HEK293 (cell line): Measurements from ENCODE around the gene GYPC.

ENCODE experiments used
- CTCF ChIA-PET: fragments of 350-600 bp; formaldehyde crosslinking; extraction: SDS; loops from one replicate; lab custom pipeline; 2021; ENCODE audit warnings: antibody characterized with exemption; lab: Yijun Ruan, JAX
- POLR2A ChIA-PET: fragments of 300-600 bp; formaldehyde crosslinking; extraction: SDS; loops from one replicate; lab custom pipeline; 2020; ENCODE audit warnings: antibody characterized with exemption, inconsistent platforms; lab: Yijun Ruan, JAX
- H3K27ac ChIP-seq: fragments of 200-500 bp; sonication (Bioruptor generic); 2 replicates; pipeline ENCODE4 v1.5.1; 2014; ENCODE audit warnings: low read depth, low read length, control low read depth, inconsistent platforms; ENCODE audit errors: extremely low read depth
- H3K36me3 ChIP-seq, 2 experiments: fragments of 200-500 bp in 1 of 2; sonication (Bioruptor generic) in 1 of 2; 1 replicate in 1 of 2; 2 replicates in 1 of 2; pipeline ENCODE4 v1.5.1; 2014 to 2017; ENCODE audit warnings: inconsistent platforms in 2 of 2, low read length in 2 of 2; ENCODE audit not compliant: control insufficient read depth in 2 of 2, insufficient read depth in 1 of 2
- H3K4me1 ChIP-seq: fragments of 200-500 bp; sonication (Bioruptor generic); 2 replicates; pipeline ENCODE4 v1.5.1; 2014; ENCODE audit warnings: mild to moderate bottlenecking, low read length, inconsistent platforms; ENCODE audit not compliant: control insufficient read depth, insufficient read depth
- H3K4me3 ChIP-seq: 2 replicates; pipeline ENCODE4 v1.5.1; 2011; ENCODE audit warnings: low read depth, mild to moderate bottlenecking, control low read depth, low read length, moderate library complexity
- H3K9me3 ChIP-seq: fragments of 200-500 bp; sonication (Bioruptor generic); 2 replicates; pipeline ENCODE4 v1.5.1; 2014; ENCODE audit warnings: low read depth, low read length, inconsistent platforms; ENCODE audit not compliant: control insufficient read depth, insufficient read depth
- GLIS2 ChIP-seq: fragments of 450-650 bp; formaldehyde crosslinking; IDR thresholded peaks from 2 replicates; pipeline ENCODE4 v1.5.1; 2016; ENCODE audit warnings: missing biosample characterization, missing genetic modification characterization
- HOXA7 ChIP-seq: sonication (generic); formaldehyde crosslinking; IDR thresholded peaks from 2 replicates; pipeline ENCODE4 v1.8.1; 2022; ENCODE audit warnings: missing genetic modification reagents, borderline replicate concordance
- HOXD13 ChIP-seq: sonication (generic); formaldehyde crosslinking; IDR thresholded peaks from 2 replicates; pipeline ENCODE4 v1.8.0; 2022; ENCODE audit warnings: missing genetic modification reagents, borderline replicate concordance
- KLF7 ChIP-seq: fragments of 450-650 bp; formaldehyde crosslinking; IDR thresholded peaks from 2 replicates; pipeline ENCODE4 v1.5.1; 2016; ENCODE audit warnings: missing biosample characterization, missing genetic modification characterization, borderline replicate concordance
- MYNN ChIP-seq: fragments of 450-650 bp; formaldehyde crosslinking; IDR thresholded peaks from 2 replicates; pipeline ENCODE4 v1.5.1; 2016; ENCODE audit warnings: missing biosample characterization, missing genetic modification characterization, borderline replicate concordance
- SALL2 ChIP-seq: fragments of 450-650 bp; formaldehyde crosslinking; IDR thresholded peaks from 2 replicates; pipeline ENCODE4 v1.5.0; 2017; ENCODE audit warnings: missing biosample characterization, mild to moderate bottlenecking, missing genetic modification characterization, borderline replicate concordance
- TRIM28 ChIP-seq: IDR thresholded peaks from 2 replicates; pipeline ENCODE4 v1.6.1; 2011; ENCODE audit warnings: low read length, control low read depth, borderline replicate concordance
- ZBTB48 ChIP-seq: fragments of 450-650 bp; formaldehyde crosslinking; IDR thresholded peaks from 2 replicates; pipeline ENCODE4 v1.5.1; 2016; ENCODE audit warnings: missing biosample characterization, missing genetic modification characterization
- ZNF169 ChIP-seq: fragments of 450-650 bp; formaldehyde crosslinking; IDR thresholded peaks from 2 replicates; pipeline ENCODE4 v1.5.1; 2016; ENCODE audit warnings: missing biosample characterization, missing genetic modification characterization
- ZNF530 ChIP-seq: fragments of 450-650 bp; formaldehyde crosslinking; IDR thresholded peaks from 2 replicates; pipeline ENCODE4 v1.5.1; 2016; ENCODE audit warnings: low read depth, missing biosample characterization, missing genetic modification characterization
- ZNF544 ChIP-seq: fragments of 450-650 bp; formaldehyde crosslinking; IDR thresholded peaks from 2 replicates; pipeline ENCODE4 v1.5.0; 2017; ENCODE audit warnings: missing biosample characterization, missing genetic modification characterization
- ZNF629 ChIP-seq: fragments of 450-650 bp; formaldehyde crosslinking; IDR thresholded peaks from 2 replicates; pipeline ENCODE4 v1.5.1; 2017; ENCODE audit warnings: missing biosample characterization, missing genetic modification characterization
- ZNF701 ChIP-seq: fragments of 450-650 bp; formaldehyde crosslinking; IDR thresholded peaks from 2 replicates; pipeline ENCODE4 v1.5.1; 2016; ENCODE audit warnings: missing biosample characterization, missing genetic modification characterization
- ZNF76 ChIP-seq: fragments of 450-650 bp; formaldehyde crosslinking; IDR thresholded peaks from 2 replicates; pipeline ENCODE4; 2016; ENCODE audit warnings: low read depth, missing biosample characterization, missing genetic modification characterization, borderline replicate concordance
- TF ChIP-seq, protein P1 (sequence below): fragments of 450-650 bp; formaldehyde crosslinking; IDR thresholded peaks from 2 replicates; pipeline ENCODE4 v1.5.1; 2017; ENCODE audit warnings: missing biosample characterization, missing genetic modification characterization
- TF ChIP-seq, protein P2 (sequence below): sonication (generic); formaldehyde crosslinking; IDR thresholded peaks from 2 replicates; pipeline ENCODE4 v1.8.1; 2022; ENCODE audit warnings: mild to moderate bottlenecking, moderate library complexity, missing genetic modification reagents
- TF ChIP-seq, protein P3 (sequence below): fragments of 450-650 bp; formaldehyde crosslinking; IDR thresholded peaks from 2 replicates; pipeline ENCODE4 v1.5.1; 2017; ENCODE audit warnings: missing biosample characterization, missing genetic modification characterization
- TF ChIP-seq, protein P4 (sequence below): fragments of 450-650 bp; formaldehyde crosslinking; IDR thresholded peaks from 2 replicates; pipeline ENCODE4 v1.5.1; 2016; ENCODE audit warnings: missing biosample characterization, missing genetic modification characterization
- TF ChIP-seq, protein P5 (sequence below): fragments of 450-650 bp; formaldehyde crosslinking; IDR thresholded peaks from 2 replicates; pipeline ENCODE4 v1.5.1; 2016; ENCODE audit warnings: missing biosample characterization, missing genetic modification characterization, low read depth

GYPC gene

DNA sequence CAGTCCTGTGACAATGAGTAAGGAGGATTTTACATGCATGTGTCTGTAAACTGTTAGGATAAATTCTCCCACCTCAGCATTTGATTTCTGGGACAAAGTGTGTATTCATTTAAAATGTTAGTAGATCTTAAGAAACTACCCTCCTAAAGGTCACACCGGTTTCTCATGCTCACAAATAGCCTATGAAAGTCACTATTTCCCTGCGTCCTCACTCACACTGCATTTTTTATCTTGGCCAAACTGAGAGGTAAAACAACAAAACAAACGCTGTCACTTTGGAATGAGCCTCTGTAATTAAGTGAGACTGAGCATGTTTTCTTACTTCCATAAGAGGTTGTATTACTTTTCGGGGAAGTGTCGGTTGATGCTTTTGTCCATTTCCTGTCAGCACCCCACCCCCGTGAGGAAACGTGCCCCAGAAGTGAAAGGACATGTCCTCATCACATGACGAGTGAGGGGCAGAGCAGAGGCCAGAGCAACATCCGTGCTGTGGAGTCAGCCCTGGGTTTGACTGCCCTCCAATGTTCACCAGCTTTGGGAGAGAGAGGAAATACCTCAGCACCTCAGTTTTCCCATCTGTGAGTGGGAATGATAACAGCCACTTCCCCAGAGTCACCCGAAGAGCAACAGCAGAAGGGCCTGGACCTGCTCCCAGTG, 3.1 kb downstream of the GYPC start:
- H3K9me3 ChIP-seq: no peaks in the 10 kb centered on the region
- ChIA-PET POLR2A (no interaction called here), CTCF (no interaction called here)
- no peak overlapping the region for H3K4me3 ChIP-seq
- H3K36me3 ChIP-seq: no peaks in the 10 kb centered on the region
- TF ChIP-seq, protein P1, sequence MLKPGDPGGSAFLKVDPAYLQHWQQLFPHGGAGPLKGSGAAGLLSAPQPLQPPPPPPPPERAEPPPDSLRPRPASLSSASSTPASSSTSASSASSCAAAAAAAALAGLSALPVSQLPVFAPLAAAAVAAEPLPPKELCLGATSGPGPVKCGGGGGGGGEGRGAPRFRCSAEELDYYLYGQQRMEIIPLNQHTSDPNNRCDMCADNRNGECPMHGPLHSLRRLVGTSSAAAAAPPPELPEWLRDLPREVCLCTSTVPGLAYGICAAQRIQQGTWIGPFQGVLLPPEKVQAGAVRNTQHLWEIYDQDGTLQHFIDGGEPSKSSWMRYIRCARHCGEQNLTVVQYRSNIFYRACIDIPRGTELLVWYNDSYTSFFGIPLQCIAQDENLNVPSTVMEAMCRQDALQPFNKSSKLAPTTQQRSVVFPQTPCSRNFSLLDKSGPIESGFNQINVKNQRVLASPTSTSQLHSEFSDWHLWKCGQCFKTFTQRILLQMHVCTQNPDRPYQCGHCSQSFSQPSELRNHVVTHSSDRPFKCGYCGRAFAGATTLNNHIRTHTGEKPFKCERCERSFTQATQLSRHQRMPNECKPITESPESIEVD (tag by site-specific recombination): no peak
- TF ChIP-seq ZNF544 (no peak), ZBTB48 (no peak), KLF7 (no peak), HOXD13 (CRISPR knock-in tag) (no peak), ZNF76 (tag by site-specific recombination) (no peak), ZNF169 (no peak), MYNN (no peak), ZNF629 (no peak), HOXA7 (CRISPR knock-in tag) (no peak), TRIM28 (no peak), ZNF701 (tag by site-specific recombination) (no peak), GLIS2 (tag by site-specific recombination) (no peak)
- TF ChIP-seq, protein P2, sequence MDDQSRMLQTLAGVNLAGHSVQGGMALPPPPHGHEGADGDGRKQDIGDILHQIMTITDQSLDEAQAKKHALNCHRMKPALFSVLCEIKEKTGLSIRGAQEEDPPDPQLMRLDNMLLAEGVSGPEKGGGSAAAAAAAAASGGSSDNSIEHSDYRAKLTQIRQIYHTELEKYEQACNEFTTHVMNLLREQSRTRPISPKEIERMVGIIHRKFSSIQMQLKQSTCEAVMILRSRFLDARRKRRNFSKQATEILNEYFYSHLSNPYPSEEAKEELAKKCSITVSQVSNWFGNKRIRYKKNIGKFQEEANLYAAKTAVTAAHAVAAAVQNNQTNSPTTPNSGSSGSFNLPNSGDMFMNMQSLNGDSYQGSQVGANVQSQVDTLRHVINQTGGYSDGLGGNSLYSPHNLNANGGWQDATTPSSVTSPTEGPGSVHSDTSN (CRISPR knock-in tag): no peak
- TF ChIP-seq, protein P3, sequence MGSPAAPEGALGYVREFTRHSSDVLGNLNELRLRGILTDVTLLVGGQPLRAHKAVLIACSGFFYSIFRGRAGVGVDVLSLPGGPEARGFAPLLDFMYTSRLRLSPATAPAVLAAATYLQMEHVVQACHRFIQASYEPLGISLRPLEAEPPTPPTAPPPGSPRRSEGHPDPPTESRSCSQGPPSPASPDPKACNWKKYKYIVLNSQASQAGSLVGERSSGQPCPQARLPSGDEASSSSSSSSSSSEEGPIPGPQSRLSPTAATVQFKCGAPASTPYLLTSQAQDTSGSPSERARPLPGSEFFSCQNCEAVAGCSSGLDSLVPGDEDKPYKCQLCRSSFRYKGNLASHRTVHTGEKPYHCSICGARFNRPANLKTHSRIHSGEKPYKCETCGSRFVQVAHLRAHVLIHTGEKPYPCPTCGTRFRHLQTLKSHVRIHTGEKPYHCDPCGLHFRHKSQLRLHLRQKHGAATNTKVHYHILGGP (tag by site-specific recombination): no peak
- TF ChIP-seq, protein P4, sequence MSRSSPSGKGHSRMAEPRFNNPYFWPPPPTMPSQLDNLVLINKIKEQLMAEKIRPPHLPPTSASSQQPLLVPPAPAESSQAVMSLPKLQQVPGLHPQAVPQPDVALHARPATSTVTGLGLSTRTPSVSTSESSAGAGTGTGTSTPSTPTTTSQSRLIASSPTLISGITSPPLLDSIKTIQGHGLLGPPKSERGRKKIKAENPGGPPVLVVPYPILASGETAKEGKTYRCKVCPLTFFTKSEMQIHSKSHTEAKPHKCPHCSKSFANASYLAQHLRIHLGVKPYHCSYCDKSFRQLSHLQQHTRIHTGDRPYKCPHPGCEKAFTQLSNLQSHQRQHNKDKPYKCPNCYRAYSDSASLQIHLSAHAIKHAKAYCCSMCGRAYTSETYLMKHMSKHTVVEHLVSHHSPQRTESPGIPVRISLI: no peak
- TF ChIP-seq, protein P5, sequence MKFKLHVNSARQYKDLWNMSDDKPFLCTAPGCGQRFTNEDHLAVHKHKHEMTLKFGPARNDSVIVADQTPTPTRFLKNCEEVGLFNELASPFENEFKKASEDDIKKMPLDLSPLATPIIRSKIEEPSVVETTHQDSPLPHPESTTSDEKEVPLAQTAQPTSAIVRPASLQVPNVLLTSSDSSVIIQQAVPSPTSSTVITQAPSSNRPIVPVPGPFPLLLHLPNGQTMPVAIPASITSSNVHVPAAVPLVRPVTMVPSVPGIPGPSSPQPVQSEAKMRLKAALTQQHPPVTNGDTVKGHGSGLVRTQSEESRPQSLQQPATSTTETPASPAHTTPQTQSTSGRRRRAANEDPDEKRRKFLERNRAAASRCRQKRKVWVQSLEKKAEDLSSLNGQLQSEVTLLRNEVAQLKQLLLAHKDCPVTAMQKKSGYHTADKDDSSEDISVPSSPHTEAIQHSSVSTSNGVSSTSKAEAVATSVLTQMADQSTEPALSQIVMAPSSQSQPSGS (tag by site-specific recombination): no peak
- H3K27ac ChIP-seq: no peak overlapping the region
- peaks cover 4% of the 10 kb centered on the region; the same call in 1 of the 2 replicates for H3K4me1 ChIP-seq

DNA sequence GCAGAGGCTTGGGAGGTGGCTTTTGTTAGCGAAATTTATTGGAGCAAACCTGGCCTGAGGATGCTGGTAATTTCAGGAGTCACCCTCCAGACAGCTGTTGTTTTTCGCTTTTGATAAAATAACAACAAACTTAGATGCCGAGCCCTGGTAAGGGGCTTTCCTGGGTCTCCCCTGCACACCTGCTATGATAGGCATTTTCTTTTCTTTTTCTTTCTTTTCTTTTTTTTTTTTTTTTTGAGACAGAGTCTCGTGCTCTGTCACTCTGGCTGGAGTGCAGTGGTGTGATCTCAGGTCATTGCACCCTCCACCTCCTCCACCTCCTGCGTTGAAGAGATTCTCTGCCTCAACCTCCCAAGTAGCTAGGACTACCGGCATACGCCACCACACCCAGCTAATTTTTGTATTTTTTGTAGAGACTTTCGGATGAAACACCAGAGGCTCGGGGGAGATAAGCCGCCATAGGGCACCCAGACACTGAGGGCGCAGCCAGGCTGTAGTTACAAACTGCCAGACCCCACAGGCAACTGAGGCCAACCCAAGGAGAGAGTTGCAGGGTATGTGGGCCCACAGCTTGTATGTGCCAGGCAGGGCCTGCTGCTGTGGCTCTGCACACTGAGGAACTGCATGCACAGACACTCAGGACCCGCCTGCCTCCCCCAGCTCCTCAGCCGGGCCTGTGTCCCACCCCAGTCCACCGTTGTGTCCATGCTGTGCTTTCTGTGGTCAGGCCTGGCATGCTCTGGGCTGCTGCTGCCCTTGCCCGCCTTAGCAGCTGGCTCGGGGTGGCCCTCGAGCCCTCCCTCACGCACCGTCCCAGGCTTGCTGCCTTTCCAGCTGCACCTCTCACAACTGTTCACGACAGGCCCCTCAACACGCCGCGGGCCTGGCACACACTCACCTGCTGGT, 3.9 kb downstream of the GYPC start:
- Histone ChIP-seq H3K36me3 (no peaks in the 10 kb centered on the region), H3K4me3 (no peak overlapping the region), H3K9me3 (no peaks in the 10 kb centered on the region), H3K27ac (no peak overlapping the region), H3K4me1 (peaks cover 4% of the 10 kb centered on the region; the same call in 1 of the 2 replicates)
- no peak for TF ChIP-seq GLIS2 (tag by site-specific recombination)
- no peak for TF ChIP-seq SALL2 (tag by site-specific recombination)
- TF ChIP-seq, protein P3 (tag by site-specific recombination): no peak
- TF ChIP-seq ZNF530: no peak
- ChIA-PET POLR2A (no interaction called here), CTCF (no interaction called here)
